ENCODE results near the gene PPP2R5D.

The PPP2R5D gene

DNA sequence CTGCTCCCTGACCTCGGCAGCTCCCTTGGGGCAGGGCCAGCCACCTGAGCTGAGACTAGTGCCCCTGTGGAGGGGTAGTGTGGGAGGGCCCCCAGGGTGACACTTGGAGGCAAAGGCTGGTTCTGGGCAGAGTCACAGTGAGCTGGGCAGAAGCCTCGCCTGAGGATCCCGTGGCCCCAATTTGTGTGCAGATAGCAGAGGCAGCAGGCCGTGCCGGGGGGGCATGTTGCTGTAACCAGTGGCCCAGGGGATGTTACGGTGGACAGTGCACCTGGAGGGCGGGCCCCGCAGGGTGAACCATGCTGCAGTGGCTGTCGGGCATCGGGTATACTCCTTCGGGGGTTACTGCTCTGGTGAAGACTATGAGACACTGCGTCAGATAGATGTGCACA lies 32.6 kb downstream of the PPP2R5D start:
- no peak overlapping the region for H3K4me3 ChIP-seq (ENCODE audit: low read length)
- DNase-seq (ENCODE audit: low read depth) = no peak
- no peak for TF ChIP-seq CTCF (conservative IDR thresholded peaks at IDR 0.05; ENCODE audit: low read length)

- DNase-seq (ENCODE audit: low read depth) = no peak
- no peak overlapping the region for H3K4me3 ChIP-seq (ENCODE audit: low read length)
Observed at GRCh38 chr6:43019152-43019551, 34.8 kb downstream of the PPP2R5D start.

DNA sequence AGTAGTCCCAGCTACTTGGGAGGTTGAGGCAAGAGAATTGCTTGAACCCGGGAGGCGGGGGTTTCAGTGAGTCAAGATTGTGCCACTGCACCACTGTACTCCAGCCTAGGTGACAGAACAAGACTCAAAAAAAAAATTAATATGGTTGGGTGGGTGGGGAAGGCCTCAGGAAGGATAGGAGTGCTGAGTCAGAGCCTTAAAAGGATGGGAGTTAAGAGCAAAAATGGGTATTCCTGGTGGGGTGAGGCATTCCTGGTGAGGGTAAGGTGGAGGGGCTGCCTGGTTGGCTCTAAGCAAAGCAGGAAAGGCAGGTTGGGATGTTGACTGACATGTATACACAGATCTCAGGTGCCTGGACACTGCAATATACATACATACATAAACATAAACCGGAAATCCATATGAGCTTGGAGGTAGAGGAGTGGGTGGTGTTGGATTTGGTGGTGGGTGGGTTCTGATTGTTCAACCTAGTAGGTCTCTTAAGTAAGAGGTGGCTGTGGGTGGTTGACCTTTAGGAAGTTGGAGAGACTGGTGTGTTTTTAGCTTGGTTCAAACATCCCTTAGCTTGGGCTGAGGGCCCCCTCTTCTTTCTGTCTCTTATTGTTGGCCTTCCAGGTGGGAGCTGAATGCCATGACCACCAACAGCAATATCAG lies 35.8 kb downstream of the PPP2R5D start:
- DNase-seq (ENCODE audit: low read depth) = no peak
- no peak overlapping the region for H3K4me3 ChIP-seq (ENCODE audit: low read length)
- no peak for TF ChIP-seq CTCF (conservative IDR thresholded peaks at IDR 0.05; ENCODE audit: low read length)

More at GRCh38 chr6:43019152-43019551, 34.8 kb downstream of the PPP2R5D start:
- no peak for TF ChIP-seq CTCF (conservative IDR thresholded peaks at IDR 0.05; ENCODE audit: low read length)

GRCh38 chr6:43020847-43021246 lies 36.5 kb downstream of the PPP2R5D start:
- no peak for DNase-seq (ENCODE audit: low read depth)
- no peak for TF ChIP-seq CTCF (conservative IDR thresholded peaks at IDR 0.05; ENCODE audit: low read length)
- H3K4me3 ChIP-seq (ENCODE audit: low read length) = peak overlapping the region; percentile 99

- H3K4me3 ChIP-seq (ENCODE audit: low read length) = peak within 1 kb of the TSS; percentile 99
- peak; percentile 65 for DNase-seq (ENCODE audit: low read depth)
- TF ChIP-seq CTCF (conservative IDR thresholded peaks at IDR 0.05; ENCODE audit: low read length) = no peak
Observed at GRCh38 chr6:43021270-43022047, 37.1 kb downstream of the PPP2R5D start, which contains the start of gene RRP36. Gene RRP36, plus strand, starts transcription at chr6:43021623. Its CDS starts 32 bp downstream, at chr6:43021655.

GRCh38 chr6:43024436-43024835 lies 40.1 kb downstream of the PPP2R5D start:
- no peak for DNase-seq (ENCODE audit: low read depth)
- no peak overlapping the region for H3K4me3 ChIP-seq (ENCODE audit: low read length)
- TF ChIP-seq CTCF (conservative IDR thresholded peaks at IDR 0.05; ENCODE audit: low read length) = no peak

- no peak for TF ChIP-seq CTCF (conservative IDR thresholded peaks at IDR 0.05; ENCODE audit: low read length)
- DNase-seq (ENCODE audit: low read depth) = no peak
- H3K4me3 ChIP-seq (ENCODE audit: low read length) = no peak overlapping the region
Observed at GRCh38 chr6:43026365-43026764, 42.0 kb downstream of the PPP2R5D start.

Measured in AG10803 (cell line).